SK-MEL-5 (cell line): Measurements from ENCODE around the gene GPC6. TPM values are rescaled to one million over a fixed set of nuclear protein-coding genes. Genes with fewer than 3 reads are reported as not detected.

Experiments used
- DNase-seq: peaks from one replicate; pipeline ENCODE4 v3.0.0-alpha.2; 2016; ENCODE audit warnings: low read depth, low spot score
- in situ Hi-C: cut with HindIII; loops from 2 replicates; pipeline ENCODE4 v1.10.0; 2016; ENCODE audit warnings: low sequenced_read_pairs, high pct_unique_total_duplicates, low pct_unique_long_range_greater_than_20kb
- total RNA-seq: library from RNA; depleted of rRNA; stranded (reverse); fragments of >200 nt; shearing (Covaris generic); gene quantifications from 2 replicates; pipeline ENCODE4 v1.2.3, GENCODE V29; 2014

GPC6 gene
- total RNA-seq, 1 experiment from 2014 or later, result 6.6 TPM

- DNase-seq, result no peak
- in situ Hi-C loops, result no loop called here
These were observed 411.2 kb downstream of the GPC6 start for GRCh38 chr13:93637852-93638251.

GRCh38 chr13:93640452-93640851 is 413.8 kb downstream of the GPC6 start:
- in situ Hi-C loops, result no loop called here

GRCh38 chr13:93646245-93646644 is 419.6 kb downstream of the GPC6 start:
- in situ Hi-C loops, result no loop called here
- no peak for DNase-seq

More at GRCh38 chr13:93640452-93640851, 413.8 kb downstream of the GPC6 start:
- no peak for DNase-seq

DNA sequence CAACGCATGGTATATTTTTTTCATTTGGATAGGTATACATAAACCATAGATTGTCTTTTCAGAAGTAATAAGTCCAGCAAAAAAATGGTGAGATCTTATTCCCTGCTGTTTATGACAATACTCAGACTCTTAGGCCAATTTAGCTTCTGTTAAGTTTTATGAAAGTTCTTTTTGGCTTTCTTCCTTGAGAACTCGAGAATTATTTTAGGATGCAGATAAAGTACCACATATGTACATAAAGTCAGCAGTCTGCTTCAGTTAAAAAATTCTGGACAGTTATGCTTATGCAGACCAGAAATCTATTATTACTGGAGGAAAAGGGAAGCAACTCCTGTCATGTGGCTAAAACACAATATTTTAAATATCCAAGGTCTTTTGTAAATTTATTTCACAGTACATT is 422.9 kb downstream of the GPC6 start:
- DNase-seq, result no peak
- in situ Hi-C loops, result no loop called here

GRCh38 chr13:93653776-93654175 is 427.2 kb downstream of the GPC6 start:
- in situ Hi-C loops, result no loop called here

GRCh38 chr13:93655154-93655553 is 428.5 kb downstream of the GPC6 start:
- in situ Hi-C loops, result no loop called here
- no peak for DNase-seq

More at GRCh38 chr13:93653776-93654175, 427.2 kb downstream of the GPC6 start:
- no peak for DNase-seq

DNA sequence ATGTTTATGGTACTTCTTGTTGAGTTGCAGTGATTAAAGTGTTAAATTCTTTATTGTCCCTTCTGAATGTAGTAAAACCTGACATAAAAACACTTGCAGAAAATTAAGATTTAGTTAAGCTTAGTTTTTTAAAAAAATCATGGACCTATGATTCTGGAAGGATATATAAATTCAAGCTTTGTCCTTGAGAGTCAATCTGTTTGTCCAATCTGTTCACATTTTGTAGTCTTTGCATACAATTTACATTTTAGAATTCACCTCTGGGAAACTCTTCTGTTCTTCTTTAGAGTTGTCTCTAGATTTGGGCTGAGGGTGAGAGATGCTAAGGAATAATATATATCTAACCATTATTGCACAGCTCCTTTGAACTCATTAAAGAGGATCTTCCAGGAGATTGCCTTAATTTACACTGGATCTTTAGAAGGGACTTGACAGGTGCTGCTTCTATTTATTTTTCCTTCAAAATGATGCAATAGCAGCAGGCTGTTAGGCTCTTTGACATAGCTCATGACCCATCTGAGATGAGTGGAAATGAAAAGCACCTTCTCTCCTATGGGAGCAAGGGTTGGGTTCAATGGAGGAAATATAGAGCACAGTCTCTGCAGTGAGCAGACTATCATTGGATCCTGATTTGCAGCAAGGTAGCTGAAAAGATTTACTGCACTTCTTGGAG is 433.9 kb downstream of the GPC6 start:
- in situ Hi-C loops, result no loop called here
- no peak for DNase-seq

DNA sequence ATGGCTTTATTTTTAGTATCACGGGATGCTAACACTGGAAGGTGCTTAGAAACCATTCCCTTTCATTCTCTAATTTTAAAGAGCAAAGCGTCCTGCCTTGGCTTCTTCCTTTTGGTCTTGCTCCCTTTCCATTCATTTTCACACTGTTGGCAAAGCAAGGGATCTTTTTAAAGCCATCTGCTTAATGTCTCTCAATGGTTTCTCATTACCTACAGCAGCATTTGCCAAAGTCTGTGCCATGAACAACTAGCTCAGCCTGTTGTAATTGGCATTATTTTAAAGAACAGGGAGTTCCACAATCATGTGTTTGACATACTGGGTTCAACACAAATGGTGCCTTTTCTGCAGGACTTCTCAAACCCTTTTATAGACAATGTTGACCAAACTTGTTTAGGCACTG is 444.3 kb downstream of the GPC6 start:
- DNase-seq, result no peak
- in situ Hi-C loops, result no loop called here

- in situ Hi-C loops, result no loop called here
- no peak for DNase-seq
These were observed 446.4 kb downstream of the GPC6 start for GRCh38 chr13:93672996-93673395.

DNA sequence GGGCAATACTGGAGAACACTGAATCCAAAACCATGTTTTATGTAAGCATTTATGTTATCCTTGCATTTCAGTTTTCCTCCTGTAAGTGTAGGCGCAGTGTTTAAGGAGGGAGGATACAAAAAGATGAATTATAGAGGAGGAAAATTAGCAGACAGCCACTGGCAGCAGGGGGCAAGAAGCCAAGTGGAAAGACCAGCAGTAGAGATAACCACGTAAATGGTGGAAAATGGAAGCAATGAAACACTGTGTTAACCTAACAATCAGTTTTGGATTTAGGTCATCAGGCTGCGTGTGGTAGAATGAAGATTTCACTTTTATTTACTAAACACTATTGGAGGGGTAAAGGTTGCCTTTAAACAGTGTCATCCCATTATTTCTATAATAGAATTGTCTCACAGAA is 447.3 kb downstream of the GPC6 start:
- DNase-seq, result no peak
- in situ Hi-C loops, result no loop called here

DNA sequence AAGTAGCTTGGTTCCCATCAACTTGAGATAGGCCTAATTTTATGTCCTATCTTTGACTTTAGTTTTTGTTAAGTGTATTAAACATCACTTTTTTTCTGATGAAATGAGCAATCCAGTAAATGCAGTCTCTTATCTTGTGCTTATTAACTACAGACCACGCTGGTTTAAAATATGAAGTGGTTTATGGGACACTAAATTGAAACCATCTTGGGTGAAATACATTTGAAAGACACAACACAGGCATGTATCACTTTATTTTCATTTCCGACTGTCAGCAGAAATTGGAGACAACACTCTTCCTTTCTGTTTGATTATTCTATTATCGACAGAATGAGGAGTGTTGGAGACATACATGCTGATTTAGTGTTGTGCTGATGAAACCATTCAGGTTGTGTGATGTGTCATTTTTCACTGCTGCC is 447.7 kb downstream of the GPC6 start:
- no peak for DNase-seq
- in situ Hi-C loops, result no loop called here

- in situ Hi-C loops, result no loop called here
- DNase-seq, result no peak
These were observed 453.7 kb downstream of the GPC6 start for GRCh38 chr13:93680329-93680728.

DNA sequence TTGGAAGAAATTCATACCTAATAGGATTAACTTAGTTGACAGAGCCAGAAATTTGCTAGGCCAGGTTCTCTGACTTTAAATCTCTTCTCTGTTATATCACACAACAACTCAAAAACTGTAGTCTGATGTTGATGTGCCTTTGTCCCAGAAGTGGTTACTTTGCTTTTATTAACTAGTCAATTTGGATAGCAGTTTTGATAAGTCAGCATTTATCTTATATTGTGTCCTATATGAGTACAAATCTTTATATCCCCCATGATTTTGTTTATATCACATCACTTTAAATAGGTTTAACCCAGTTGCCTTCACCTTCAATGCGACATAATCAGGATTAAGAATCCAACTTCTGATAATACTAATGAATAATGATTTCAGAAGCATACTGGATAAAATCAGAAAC is 459.3 kb downstream of the GPC6 start:
- no peak for DNase-seq
- in situ Hi-C loops, result no loop called here

GRCh38 chr13:93686399-93686798 is 459.8 kb downstream of the GPC6 start:
- no peak for DNase-seq
- in situ Hi-C loops, result no loop called here

GRCh38 chr13:93687261-93687660 is 460.7 kb downstream of the GPC6 start:
- in situ Hi-C loops, result no loop called here

GRCh38 chr13:93689333-93689732 is 462.7 kb downstream of the GPC6 start:
- no peak for DNase-seq
- in situ Hi-C loops, result no loop called here

More at GRCh38 chr13:93687261-93687660, 460.7 kb downstream of the GPC6 start:
- DNase-seq, result no peak

GRCh38 chr13:93690139-93690538 is 463.5 kb downstream of the GPC6 start:
- no peak for DNase-seq
- in situ Hi-C loops, result no loop called here

- in situ Hi-C loops, result no loop called here
- no peak for DNase-seq
These were observed 471.5 kb downstream of the GPC6 start for GRCh38 chr13:93698016-93698613.

- in situ Hi-C loops, result no loop called here
- no peak for DNase-seq
These were observed 473.5 kb downstream of the GPC6 start for GRCh38 chr13:93700115-93700514.
